HCT116 (cell line): ENCODE data around the gene SORCS2. TPM values are rescaled to one million over a fixed set of nuclear protein-coding genes. Genes with fewer than 3 reads are reported as not detected.

ENCODE experiments used
- ATAC-seq: fragments of 200-7000 bp; cut with Tn5 transposase; 2 replicates; pipeline ENCODE4 v1.9.1; 2020; ENCODE audit warnings: mild to moderate bottlenecking, moderate library complexity
- BruUV-seq: library from RNA; stranded (reverse); fragments of 400-500 nt; replicated peaks from 2 replicates; lab custom pipeline; 2021; lab: Mats Ljungman, UMichigan
- CTCF ChIA-PET: fragments of 300-600 bp; sonication (Branson Sonifier 250); formaldehyde crosslinking; loops from one replicate; lab custom pipeline; 2021; ENCODE audit warnings: antibody characterized with exemption; lab: Charles Lee
- POLR2A ChIA-PET: fragments of 300-600, 350-600 bp; sonication (Branson Sonifier 250); formaldehyde crosslinking; loops from one replicate; lab custom pipeline; 2021; ENCODE audit warnings: antibody characterized with exemption; lab: Charles Lee
- RAD21 ChIA-PET, 2 experiments: fragments of 300-600 bp; sonication (Branson Sonifier 250); formaldehyde crosslinking; loops; one replicate each; lab custom pipeline; 2023; ENCODE audit warnings: low total read pairs in 2 of 2; ENCODE audit not compliant: uncharacterized antibody in 2 of 2, unreplicated experiment in 2 of 2, low non-redundant PET in 1 of 2; lab: Charles Lee
- DNase-seq: peaks from one replicate; pipeline ENCODE4 v3.0.0-alpha.2; 2010; ENCODE audit warnings: low read depth, low spot score
- H2AFZ ChIP-seq: fragments of 200-600 bp; shearing (Covaris generic), sonication (generic); 2 replicates; pipeline ENCODE4 v1.6.1; 2017; ENCODE audit warnings: low read depth, mixed run types, mixed read lengths, antibody characterized with exemption, low read length; ENCODE audit not compliant: poor library complexity, severe bottlenecking
- H3K27ac ChIP-seq: 2 replicates; pipeline ENCODE4 v1.5.1; 2012; ENCODE audit warnings: low read depth, low read length
- H3K27me3 ChIP-seq: fragments of 200-600 bp; sonication (generic); 2 replicates; pipeline ENCODE4 v1.6.1; 2016; ENCODE audit warnings: mixed run types, low read length, mixed read lengths; ENCODE audit not compliant: insufficient read depth
- H3K36me3 ChIP-seq, 2 experiments: fragments of 200-500 bp in 1 of 2; fragments of 200-600 bp in 1 of 2; sonication (Bioruptor generic) in 1 of 2; sonication (generic) in 1 of 2; 2 replicates each; pipeline versions ENCODE4 v1.5.1 to v1.6.1; 2014 to 2016; ENCODE audit warnings: low read length in 2 of 2, inconsistent platforms in 1 of 2, mixed read lengths in 1 of 2, mixed run types in 1 of 2; ENCODE audit not compliant: insufficient read depth in 2 of 2, control insufficient read depth in 1 of 2
- H3K4me1 ChIP-seq, 2 experiments: fragments of 200-600 bp in 1 of 2; sonication (generic) in 1 of 2; 2 replicates each; pipeline versions ENCODE4 v1.5.1 to v1.6.1; 2012 to 2017; ENCODE audit warnings: low read length in 2 of 2, inconsistent platforms in 1 of 2, mild to moderate bottlenecking in 1 of 2, mixed read lengths in 1 of 2, mixed run types in 1 of 2, moderate library complexity in 1 of 2; ENCODE audit not compliant: insufficient read depth in 2 of 2, control insufficient read depth in 1 of 2
- H3K4me2 ChIP-seq: fragments of 200-600 bp; sonication (generic); 2 replicates; pipeline ENCODE4 v1.6.1; 2017; ENCODE audit warnings: mixed run types, low read length, mixed read lengths
- H3K4me3 ChIP-seq, 2 experiments: fragments of 200-600 bp in 1 of 2; sonication (generic) in 1 of 2; replicated peaks in 1 of 2; 2 replicates each; pipeline ENCODE4 v1.5.1; 2011 to 2016; ENCODE audit warnings: low read length in 2 of 2, control low read depth in 1 of 2, low read depth in 1 of 2, mild to moderate bottlenecking in 1 of 2, mixed read lengths in 1 of 2, mixed run types in 1 of 2
- H3K79me2 ChIP-seq: fragments of 200-600 bp; sonication (generic); 2 replicates; pipeline ENCODE4 v1.6.1; 2017; ENCODE audit warnings: mild to moderate bottlenecking, mixed run types, low read length, moderate library complexity, mixed read lengths; ENCODE audit not compliant: insufficient read depth
- H3K9ac ChIP-seq: fragments of 200-600 bp; sonication (generic); 2 replicates; pipeline ENCODE4 v1.6.1; 2016; ENCODE audit warnings: low read length, mixed read lengths
- H3K9me2 ChIP-seq: fragments of 200-600 bp; sonication (generic), shearing (Covaris generic); 2 replicates; pipeline ENCODE4 v1.6.1; 2017; ENCODE audit warnings: mixed run types, mild to moderate bottlenecking, moderate library complexity; ENCODE audit not compliant: insufficient read depth
- H3K9me3 ChIP-seq, 2 experiments: fragments of 200-500 bp in 1 of 2; fragments of 200-600 bp in 1 of 2; sonication (Bioruptor generic) in 1 of 2; sonication (generic) in 1 of 2; 2 replicates each; pipeline ENCODE4 v1.6.1; 2014 to 2017; ENCODE audit warnings: low read length in 2 of 2, mixed read lengths in 2 of 2, inconsistent platforms in 1 of 2, low read depth in 1 of 2, mild to moderate bottlenecking in 1 of 2, mixed run types in 1 of 2, moderate library complexity in 1 of 2; ENCODE audit not compliant: control insufficient read depth in 1 of 2, insufficient read depth in 1 of 2
- H4K20me1 ChIP-seq: fragments of 200-600 bp; sonication (generic), shearing (Covaris generic); 2 replicates; pipeline ENCODE4 v1.6.1; 2017; ENCODE audit warnings: mixed run types, mild to moderate bottlenecking, moderate library complexity; ENCODE audit not compliant: insufficient read depth
- ATF3 ChIP-seq: IDR thresholded peaks from 2 replicates; pipeline ENCODE4 v1.6.1; 2012
- EZH2phosphoT487 ChIP-seq: fragments of 200-600 bp; IDR thresholded peaks from 2 replicates; pipeline ENCODE4 v1.6.1; 2018; ENCODE audit warnings: antibody characterized with exemption, borderline replicate concordance
- JUND ChIP-seq: IDR thresholded peaks from 2 replicates; pipeline ENCODE4 v1.6.1; 2012
- MAX ChIP-seq: IDR thresholded peaks from 2 replicates; pipeline ENCODE4 v1.6.1; 2012
- POLR2A ChIP-seq: IDR thresholded peaks from 2 replicates; pipeline ENCODE4 v1.7.0; 2011; ENCODE audit warnings: borderline replicate concordance; ENCODE audit not compliant: insufficient read depth, insufficient read length; ENCODE audit errors: extremely low read depth
- SIN3A ChIP-seq: IDR thresholded peaks from 2 replicates; pipeline ENCODE4 v1.6.1; 2012; ENCODE audit warnings: low read depth
- SP1 ChIP-seq: IDR thresholded peaks from 2 replicates; pipeline ENCODE4 v1.6.1; 2012; ENCODE audit warnings: low read depth
- intact Hi-C: fragments of 100-400 bp; cut with micrococcal nuclease; formaldehyde crosslinking; loops from 2 replicates; pipeline ENCODE4 v1.10.0; 2022
- total RNA-seq: library from RNA; stranded (reverse); gene quantifications from one replicate; pipeline ENCODE4 v1.2.1, GENCODE V29; 2021; ENCODE audit not compliant: unreplicated experiment
- TF ChIP-seq, protein P1 (sequence below), 3 experiments: fragments of 200-600 bp in 1 of 3; sonication (generic) in 1 of 3; IDR thresholded peaks in 2 of 3; conservative IDR thresholded peaks in 1 of 3; 2 replicates each; pipeline ENCODE4 v1.5.1; 2012 to 2017; ENCODE audit warnings: low read depth in 2 of 3, low read length in 2 of 3, antibody characterized with exemption in 1 of 3, borderline replicate concordance in 1 of 3, control low read depth in 1 of 3, mild to moderate bottlenecking in 1 of 3, mixed read lengths in 1 of 3, mixed run types in 1 of 3, moderate library complexity in 1 of 3; ENCODE audit not compliant: insufficient read depth in 1 of 3

Gene SORCS2
- total RNA-seq, 1 experiment from 2014 or later, result 0.37 TPM

DNA sequence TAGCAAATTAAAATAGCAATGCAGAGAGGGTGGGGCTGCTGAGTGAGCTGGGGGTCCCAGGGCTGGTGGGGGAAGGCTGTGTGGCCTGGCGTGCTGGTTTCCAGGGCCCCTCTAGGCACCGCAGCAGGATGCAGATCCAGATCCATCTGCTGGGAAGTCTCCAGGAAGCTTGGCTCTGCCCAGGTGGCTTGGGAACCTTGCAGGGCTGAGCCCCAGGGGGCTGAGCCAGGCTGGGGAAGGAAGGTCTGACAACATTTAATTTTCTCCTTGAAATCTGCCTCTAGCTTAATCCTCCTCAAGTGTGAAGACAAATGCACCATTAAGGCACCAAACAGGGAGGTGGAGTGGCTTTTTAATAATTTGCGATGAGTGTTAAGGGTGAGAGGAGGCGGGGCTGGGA, 31.7 kb downstream of the SORCS2 start (continued):
- TF ChIP-seq MAX, result no peak

- no TSS peak for BruUV-seq
- no peak overlapping the region for H3K4me3 ChIP-seq
- no peaks in the 10 kb centered on the region for H3K79me2 ChIP-seq
- H3K27ac ChIP-seq, result no peak overlapping the region
- DNase-seq (no peak), ATAC-seq (no peak)
- intact Hi-C loops, result no loop called here
- no peak overlapping the region for H2AFZ ChIP-seq
- no peak overlapping the region for H3K9ac ChIP-seq
- H3K9me2 ChIP-seq, result no peaks in the 10 kb centered on the region
- no peaks in the 10 kb centered on the region for H3K4me1 ChIP-seq
- POLR2A ChIA-PET, result no interaction called here
- H3K27me3 ChIP-seq, result no peaks in the 10 kb centered on the region
- H3K9me3 ChIP-seq, result no peaks in the 10 kb centered on the region
- CTCF ChIA-PET, result no interaction called here
- H3K4me2 ChIP-seq, result no peak overlapping the region
- RAD21 ChIA-PET, result no interaction called here
- H4K20me1 ChIP-seq, result no peaks in the 10 kb centered on the region
- H3K36me3 ChIP-seq, result no peaks in the 10 kb centered on the region
- TF ChIP-seq SP1 (no peak), MAX (no peak), ATF3 (no peak), POLR2A (no peak), JUND (no peak), EZH2phosphoT487 (no peak), SIN3A (no peak)
- TF ChIP-seq, protein P1, sequence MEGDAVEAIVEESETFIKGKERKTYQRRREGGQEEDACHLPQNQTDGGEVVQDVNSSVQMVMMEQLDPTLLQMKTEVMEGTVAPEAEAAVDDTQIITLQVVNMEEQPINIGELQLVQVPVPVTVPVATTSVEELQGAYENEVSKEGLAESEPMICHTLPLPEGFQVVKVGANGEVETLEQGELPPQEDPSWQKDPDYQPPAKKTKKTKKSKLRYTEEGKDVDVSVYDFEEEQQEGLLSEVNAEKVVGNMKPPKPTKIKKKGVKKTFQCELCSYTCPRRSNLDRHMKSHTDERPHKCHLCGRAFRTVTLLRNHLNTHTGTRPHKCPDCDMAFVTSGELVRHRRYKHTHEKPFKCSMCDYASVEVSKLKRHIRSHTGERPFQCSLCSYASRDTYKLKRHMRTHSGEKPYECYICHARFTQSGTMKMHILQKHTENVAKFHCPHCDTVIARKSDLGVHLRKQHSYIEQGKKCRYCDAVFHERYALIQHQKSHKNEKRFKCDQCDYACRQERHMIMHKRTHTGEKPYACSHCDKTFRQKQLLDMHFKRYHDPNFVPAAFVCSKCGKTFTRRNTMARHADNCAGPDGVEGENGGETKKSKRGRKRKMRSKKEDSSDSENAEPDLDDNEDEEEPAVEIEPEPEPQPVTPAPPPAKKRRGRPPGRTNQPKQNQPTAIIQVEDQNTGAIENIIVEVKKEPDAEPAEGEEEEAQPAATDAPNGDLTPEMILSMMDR (IDR thresholded peaks at IDR 0.05 in 2 of 3, conservative IDR thresholded peaks at IDR 0.05 in 1 of 3; ENCODE audit: borderline replicate concordance in 1 of 3, insufficient read depth in 1 of 3, low read depth in 2 of 3, low read length in 2 of 3), result no peak
These were observed 32.7 kb downstream of the SORCS2 start for GRCh38 chr4:7224878-7225533.
